GM12872 (cell line): Measurements from ENCODE around the gene ACVR1.

ENCODE experiments used
- TF ChIP-seq, protein P1 (sequence below): IDR thresholded peaks from 3 replicates; pipeline ENCODE4 v1.5.1; 2011; ENCODE audit warnings: low read depth, mild to moderate bottlenecking, low read length, moderate library complexity; ENCODE audit not compliant: insufficient read depth

The ACVR1 gene

DNA sequence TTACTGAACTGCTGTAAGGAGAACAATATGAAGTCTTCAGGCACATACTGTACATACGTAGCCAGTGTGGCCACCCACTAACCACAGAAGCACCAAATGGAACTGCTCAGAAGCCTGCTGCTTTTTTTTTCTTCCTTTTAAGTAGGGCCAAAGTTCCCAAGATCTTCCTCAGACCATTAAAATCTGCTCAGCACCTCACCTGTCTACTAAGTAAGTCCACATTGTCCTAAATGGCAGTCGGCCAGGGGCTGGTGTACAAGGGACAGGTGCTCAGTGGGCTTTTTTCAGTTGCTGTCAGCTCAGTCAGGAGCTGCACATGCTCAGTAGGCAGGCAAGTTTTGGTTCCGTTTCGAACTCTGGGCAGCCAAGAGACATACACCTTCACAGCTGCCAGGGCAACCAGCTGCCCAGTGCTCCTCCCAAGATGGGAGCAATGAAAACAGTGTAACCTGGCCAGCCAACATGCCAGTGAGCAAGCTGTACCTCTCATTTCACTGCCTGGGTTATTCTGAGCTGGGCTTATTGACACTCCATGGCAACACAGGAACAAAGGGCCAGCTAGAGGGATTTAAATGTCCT is 86.1 kb downstream of the ACVR1 start:
- TF ChIP-seq, protein P1, sequence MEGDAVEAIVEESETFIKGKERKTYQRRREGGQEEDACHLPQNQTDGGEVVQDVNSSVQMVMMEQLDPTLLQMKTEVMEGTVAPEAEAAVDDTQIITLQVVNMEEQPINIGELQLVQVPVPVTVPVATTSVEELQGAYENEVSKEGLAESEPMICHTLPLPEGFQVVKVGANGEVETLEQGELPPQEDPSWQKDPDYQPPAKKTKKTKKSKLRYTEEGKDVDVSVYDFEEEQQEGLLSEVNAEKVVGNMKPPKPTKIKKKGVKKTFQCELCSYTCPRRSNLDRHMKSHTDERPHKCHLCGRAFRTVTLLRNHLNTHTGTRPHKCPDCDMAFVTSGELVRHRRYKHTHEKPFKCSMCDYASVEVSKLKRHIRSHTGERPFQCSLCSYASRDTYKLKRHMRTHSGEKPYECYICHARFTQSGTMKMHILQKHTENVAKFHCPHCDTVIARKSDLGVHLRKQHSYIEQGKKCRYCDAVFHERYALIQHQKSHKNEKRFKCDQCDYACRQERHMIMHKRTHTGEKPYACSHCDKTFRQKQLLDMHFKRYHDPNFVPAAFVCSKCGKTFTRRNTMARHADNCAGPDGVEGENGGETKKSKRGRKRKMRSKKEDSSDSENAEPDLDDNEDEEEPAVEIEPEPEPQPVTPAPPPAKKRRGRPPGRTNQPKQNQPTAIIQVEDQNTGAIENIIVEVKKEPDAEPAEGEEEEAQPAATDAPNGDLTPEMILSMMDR = no peak

DNA sequence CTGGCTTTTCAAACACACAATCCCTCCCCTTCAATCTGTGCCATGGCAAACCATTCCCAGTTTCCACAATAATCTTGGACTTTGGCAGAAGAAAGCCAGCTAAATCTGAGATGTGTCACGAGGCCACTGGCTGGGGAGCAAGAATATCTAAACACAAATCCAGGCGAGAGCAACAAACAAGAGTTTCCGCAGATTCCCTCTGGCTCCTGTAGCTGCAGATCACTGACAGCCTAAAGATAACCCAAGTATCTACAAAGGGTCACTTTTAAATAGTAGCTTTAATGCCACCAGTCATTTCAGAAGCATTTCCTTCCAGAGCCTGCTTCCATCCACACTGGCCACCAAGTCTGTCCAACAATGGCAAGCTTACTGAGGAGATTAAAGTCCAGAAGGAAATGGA is 86.9 kb downstream of the ACVR1 start:
- TF ChIP-seq, protein P1 = no peak

DNA sequence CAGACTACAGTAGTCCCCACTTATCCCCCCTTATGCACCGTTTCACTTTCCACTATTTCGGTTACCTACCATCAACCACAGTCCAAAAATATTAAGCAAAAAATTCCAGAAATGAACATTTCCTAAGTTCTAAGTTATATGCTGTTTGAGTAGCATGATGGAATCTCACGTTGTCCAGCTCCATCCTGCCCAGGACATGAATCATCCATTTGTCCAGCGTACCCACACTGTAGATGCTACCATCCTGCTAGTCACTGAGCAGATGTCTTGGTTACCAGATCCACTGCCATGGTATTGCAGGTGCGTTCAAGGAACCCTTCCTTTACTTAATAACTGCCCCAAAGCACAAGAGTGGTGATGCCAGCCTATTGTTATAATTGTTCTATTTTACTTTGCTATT is 87.9 kb downstream of the ACVR1 start:
- TF ChIP-seq, protein P1 = no peak

DNA sequence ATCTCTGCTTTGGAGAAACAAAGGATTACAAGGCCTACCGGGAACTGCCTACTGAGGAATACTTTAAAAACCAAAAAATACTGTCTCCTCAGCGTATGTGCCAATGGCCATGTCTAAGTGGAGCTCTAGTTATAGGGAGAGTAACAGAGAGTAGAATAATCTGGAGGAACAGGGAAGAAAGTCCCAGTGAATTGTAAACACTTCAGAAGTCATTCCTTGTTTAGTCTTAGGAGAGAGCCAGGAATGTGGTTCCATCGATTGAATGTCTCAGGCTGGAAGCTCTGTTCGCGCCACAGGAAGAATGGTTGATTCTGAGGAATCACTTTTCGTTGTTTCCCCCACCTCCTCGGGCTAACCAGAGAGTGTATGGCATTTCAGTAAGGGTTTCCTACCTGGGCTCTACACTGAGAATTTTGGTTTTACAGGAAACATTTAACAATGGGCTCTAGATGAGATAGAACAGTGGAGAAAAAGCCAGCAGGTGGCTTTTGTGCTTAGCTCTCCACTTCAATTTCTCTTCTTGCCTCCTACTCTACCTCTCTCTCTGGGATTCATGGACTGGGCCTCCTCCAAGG is 88.7 kb downstream of the ACVR1 start:
- TF ChIP-seq, protein P1 = no peak

DNA sequence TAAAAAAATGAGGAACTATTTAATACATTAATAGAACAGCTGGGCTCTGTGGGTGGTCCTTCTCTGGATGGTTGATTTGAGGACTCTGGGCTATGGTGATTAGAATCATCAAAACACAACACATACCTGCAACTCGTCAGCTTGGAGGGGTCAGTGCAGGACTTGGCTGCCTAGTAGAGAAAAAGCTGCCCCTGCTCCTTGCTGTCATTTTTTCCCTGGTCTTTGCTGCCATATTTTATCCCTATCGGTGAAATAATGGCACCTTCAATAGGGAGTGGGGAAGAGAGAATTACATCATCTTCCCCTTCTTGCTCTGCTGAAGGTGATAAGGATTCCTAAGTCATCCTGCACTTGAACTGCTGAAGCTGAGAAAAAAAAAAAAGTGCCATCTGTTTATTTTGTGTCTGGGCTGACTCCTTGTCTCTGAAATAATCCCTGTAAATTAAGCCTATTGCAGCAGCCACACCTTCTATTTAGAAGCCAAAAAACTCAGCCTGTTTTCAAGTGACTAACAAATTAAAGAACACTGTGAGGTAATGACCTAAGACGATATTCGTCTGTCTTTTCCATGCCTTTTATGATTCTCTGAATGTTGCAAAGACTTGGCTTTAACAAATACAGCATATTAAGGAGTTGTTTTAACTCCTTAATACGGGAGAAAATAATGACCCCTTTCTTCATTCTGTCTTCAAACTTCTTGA is 89.3 kb downstream of the ACVR1 start:
- TF ChIP-seq, protein P1 = no peak

DNA sequence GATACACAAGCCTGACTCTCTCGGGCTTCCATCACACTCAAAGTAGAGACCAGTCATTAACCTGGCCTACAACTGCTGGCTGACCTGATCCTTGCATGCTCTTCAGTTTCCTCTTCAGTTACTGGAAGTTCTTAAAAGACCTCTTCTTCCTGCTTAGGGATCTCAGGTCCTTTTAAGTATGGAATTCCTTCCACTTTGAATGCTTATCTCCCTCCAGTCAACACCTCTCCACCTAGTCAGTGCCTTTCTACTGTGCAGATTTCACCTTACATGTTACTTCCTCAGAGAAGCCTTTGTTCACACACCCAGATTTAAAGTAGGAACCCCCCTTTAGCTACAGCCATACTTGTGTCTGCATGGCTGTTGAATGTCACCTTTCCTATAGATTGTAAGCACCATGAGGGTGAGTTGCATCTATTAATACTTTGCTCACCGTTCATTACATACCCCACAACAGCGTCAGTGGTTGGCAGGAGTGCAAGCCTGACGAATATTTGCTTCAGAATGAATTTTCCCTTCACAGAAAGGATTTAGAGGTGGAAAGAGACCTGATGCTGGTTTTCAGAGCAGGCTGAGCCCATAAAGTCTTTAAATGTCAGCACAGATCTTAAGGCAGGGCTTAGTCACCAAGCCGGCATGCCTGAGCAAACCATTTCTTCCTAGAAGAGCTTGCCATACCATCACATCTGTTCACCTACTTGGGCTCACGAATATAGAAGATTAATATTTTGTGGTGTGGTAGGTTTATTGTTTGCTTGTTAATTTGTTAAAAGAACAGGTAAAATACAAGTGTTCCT is 90.1 kb downstream of the ACVR1 start:
- TF ChIP-seq, protein P1 = no peak

DNA sequence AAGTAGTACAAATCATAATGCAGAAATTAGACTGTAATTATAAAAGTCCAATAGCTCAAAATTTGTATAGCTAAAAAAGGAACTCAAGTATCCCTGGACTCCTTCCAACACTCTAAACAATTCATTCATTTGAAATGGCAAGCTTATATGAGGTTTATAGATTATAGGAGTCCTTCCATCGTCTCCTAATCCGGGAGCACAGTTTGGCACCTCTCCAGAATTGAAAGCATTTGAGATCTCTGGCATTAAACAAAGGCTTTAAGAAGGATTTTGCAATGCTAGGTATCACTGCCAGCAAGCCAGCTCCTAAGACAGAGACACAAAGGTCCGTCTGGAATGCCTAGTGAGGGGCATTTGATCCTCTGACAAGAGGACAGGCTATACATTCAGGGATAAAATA is 90.9 kb downstream of the ACVR1 start:
- TF ChIP-seq, protein P1 = no peak
